ENCODE results near the gene CNTNAP2. TPM values are rescaled to one million over a fixed set of nuclear protein-coding genes. Genes with fewer than 3 reads are reported as not detected.

The CNTNAP2 gene
- total and polyA plus RNA-seq, 8 donors, result 0.09 to 1.1 (median 0.38) TPM

DNA sequence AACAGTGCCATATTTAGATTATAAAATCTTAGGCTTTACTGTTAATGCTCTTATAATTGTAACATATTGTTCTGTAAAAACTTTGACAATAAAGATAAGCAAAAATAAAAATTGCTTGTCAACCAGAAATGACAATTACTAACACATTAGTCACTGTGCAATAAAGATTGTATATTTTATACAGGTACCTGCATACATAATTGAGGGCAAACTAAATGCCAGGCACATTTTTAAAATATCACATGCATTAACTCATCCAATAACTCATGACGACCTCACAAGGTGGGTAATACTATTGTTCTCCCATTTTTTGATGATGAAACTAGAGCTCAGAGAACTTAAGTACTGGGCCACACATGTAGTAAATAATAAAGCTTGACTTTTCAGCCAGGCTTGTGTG lies 1453.8 kb downstream of the CNTNAP2 start:
- intact Hi-C loops (cut with DNase I), result no loop called here
- H3K27me3 ChIP-seq, result no peaks in the 10 kb centered on the region
- no peaks in the 10 kb centered on the region for H3K4me1 ChIP-seq
- H3K36me3 ChIP-seq, result no peaks in the 10 kb centered on the region
- no peaks in the 10 kb centered on the region for H3K9me3 ChIP-seq
- ATAC-seq (no peak), DNase-seq (no peak), FAIRE-seq (no peak)
- no peak overlapping the region for H3K4me3 ChIP-seq
- TF ChIP-seq, protein P1, sequence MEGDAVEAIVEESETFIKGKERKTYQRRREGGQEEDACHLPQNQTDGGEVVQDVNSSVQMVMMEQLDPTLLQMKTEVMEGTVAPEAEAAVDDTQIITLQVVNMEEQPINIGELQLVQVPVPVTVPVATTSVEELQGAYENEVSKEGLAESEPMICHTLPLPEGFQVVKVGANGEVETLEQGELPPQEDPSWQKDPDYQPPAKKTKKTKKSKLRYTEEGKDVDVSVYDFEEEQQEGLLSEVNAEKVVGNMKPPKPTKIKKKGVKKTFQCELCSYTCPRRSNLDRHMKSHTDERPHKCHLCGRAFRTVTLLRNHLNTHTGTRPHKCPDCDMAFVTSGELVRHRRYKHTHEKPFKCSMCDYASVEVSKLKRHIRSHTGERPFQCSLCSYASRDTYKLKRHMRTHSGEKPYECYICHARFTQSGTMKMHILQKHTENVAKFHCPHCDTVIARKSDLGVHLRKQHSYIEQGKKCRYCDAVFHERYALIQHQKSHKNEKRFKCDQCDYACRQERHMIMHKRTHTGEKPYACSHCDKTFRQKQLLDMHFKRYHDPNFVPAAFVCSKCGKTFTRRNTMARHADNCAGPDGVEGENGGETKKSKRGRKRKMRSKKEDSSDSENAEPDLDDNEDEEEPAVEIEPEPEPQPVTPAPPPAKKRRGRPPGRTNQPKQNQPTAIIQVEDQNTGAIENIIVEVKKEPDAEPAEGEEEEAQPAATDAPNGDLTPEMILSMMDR (IDR thresholded peaks at IDR 0.05), result no peak
- WGBS, 2 donors, result 32 to 44% methylated on average over 1 of the region's 1 CpG
- no peak overlapping the region for H3K27ac ChIP-seq

DNA sequence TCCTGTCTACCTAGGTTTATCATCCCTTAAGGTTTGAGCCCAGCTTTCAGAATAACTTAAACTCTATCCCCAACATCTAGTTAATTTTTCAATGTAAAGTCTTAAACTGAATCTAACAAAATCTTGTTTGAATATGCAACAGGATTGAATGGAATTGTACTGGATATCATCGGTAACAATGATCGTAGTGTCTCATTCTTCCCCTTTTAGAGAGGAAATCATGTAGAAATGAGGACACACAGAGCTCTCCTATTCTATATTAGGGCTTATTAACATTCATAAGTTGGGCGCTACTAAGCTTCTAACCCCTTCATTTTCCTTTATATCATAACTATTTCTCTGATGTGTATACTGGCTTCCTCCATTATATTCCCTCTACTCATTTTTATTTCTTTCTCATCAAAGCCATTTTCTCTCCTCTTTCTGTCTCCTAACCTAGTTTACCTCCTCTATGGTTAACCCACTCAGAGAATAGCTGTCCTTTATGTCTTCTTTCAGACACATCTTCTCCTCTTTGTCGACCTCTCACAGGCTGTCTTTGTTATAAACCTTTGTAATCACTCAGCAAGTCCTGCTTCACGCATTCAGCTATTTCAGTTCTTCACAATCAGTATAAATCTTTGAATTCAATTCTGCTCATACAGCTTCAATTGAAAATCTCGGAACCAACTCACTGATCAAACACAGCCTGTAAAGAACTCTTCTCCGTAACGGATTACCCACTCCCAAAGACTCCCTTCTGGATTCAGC lies 1455.0 kb downstream of the CNTNAP2 start:
- no peaks in the 10 kb centered on the region for H3K27me3 ChIP-seq
- no peaks in the 10 kb centered on the region for H3K4me1 ChIP-seq
- intact Hi-C loops (cut with DNase I), result no loop called here
- H3K9me3 ChIP-seq, result no peaks in the 10 kb centered on the region
- no peak for FAIRE-seq
- no peak overlapping the region for H3K27ac ChIP-seq
- no peak for DNase-seq
- TF ChIP-seq, protein P1 (IDR thresholded peaks at IDR 0.05), result no peak
- WGBS, 2 donors, result 71 to 79% methylated on average over 8 of the region's 8 CpGs
- no peak overlapping the region for H3K4me3 ChIP-seq
- H3K36me3 ChIP-seq, result no peaks in the 10 kb centered on the region
- ATAC-seq, result no peak

DNA sequence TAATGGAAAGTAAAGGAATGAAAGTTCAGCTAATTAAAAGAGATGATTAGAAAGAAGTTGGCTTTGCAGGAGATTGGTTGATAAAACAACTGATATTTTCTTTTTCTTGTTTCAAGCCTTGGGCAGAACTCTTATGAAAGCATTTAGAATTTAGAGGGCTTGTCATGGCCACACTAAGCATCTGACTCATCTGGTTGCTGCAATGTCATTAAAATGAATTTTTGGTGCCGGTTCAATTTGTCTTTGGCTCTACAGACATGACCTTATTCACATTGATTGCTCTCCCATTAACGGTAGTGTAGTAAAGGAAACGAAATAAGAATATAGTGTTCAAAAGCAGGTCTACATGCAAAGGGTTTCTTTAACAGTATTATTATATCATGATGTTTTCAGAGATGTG lies 1461.6 kb downstream of the CNTNAP2 start:
- Histone ChIP-seq H3K9me3 (no peaks in the 10 kb centered on the region), H3K27me3 (no peaks in the 10 kb centered on the region), H3K36me3 (no peaks in the 10 kb centered on the region), H3K4me3 (no peak overlapping the region), H3K27ac (no peak overlapping the region), H3K4me1 (no peaks in the 10 kb centered on the region)
- no peak for FAIRE-seq
- 81 to 86% methylated on average over 3 of the region's 3 CpGs for WGBS, 2 donors
- intact Hi-C loops (cut with DNase I), result no loop called here
- DNase-seq, result no peak
- TF ChIP-seq, protein P1 (IDR thresholded peaks at IDR 0.05), result no peak
- no peak for ATAC-seq

DNA sequence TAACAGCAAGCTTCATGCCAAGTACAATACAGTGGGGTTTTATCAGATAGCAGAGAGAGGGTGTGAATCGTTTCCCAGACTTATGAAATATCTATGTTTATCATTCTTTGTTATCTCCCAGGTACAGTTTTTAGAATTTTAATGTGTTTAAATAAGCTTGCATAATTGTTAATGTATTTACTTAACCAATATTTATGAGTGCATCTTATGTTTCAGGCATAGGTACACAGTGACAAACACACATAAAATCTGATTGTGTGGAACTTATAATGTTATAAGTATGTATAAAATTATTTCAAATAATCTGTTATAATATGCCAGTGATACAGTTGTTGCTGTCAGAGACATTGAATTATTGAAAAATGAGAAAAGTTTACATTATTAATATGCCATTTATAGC lies 1462.5 kb downstream of the CNTNAP2 start:
- 10 to 12% methylated on average over 1 of the region's 1 CpG for WGBS, 2 donors
- Histone ChIP-seq H3K9me3 (no peaks in the 10 kb centered on the region), H3K36me3 (no peaks in the 10 kb centered on the region), H3K4me1 (no peaks in the 10 kb centered on the region), H3K27me3 (no peaks in the 10 kb centered on the region), H3K4me3 (no peak overlapping the region), H3K27ac (no peak overlapping the region)
- no peak for ATAC-seq
- FAIRE-seq, result no peak
- intact Hi-C loops (cut with DNase I), result no loop called here
- DNase-seq, result no peak
- TF ChIP-seq, protein P1 (IDR thresholded peaks at IDR 0.05), result no peak

DNA sequence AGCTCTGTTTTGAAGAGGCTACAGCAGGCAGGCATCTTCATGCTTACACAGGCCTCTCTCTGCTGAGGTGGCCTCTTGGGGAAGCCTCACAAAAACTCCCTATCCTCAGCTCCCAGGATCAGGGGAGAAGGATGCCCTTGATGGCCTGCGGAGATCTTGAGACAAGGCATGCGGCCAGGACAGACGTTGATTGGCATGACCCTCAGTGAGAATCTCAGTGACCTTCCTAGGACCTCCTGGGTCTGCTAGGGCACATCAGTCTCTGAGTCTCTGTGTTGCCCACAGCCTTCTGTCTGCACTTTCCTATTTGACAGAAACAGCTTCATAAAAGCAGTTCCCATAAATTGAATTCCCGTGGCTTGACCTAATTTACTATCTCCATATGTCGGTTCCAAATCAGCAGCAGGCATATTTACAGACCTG lies 1468.2 kb downstream of the CNTNAP2 start:
- no peaks in the 10 kb centered on the region for H3K36me3 ChIP-seq
- ATAC-seq, result no peak
- FAIRE-seq, result no peak
- H3K27ac ChIP-seq, result no peak overlapping the region
- 63 to 71% methylated on average over 5 of the region's 5 CpGs for WGBS, 2 donors
- intact Hi-C loops (cut with DNase I), result no loop called here
- TF ChIP-seq, protein P1 (IDR thresholded peaks at IDR 0.05), result no peak
- no peaks in the 10 kb centered on the region for H3K27me3 ChIP-seq
- no peak for DNase-seq
- no peaks in the 10 kb centered on the region for H3K4me1 ChIP-seq
- no peak overlapping the region for H3K4me3 ChIP-seq
- no peaks in the 10 kb centered on the region for H3K9me3 ChIP-seq
